Breast epithelium (tissue), 3 donors: ENCODE measurements around the gene CACNB2.

Experiments
- CTCF ChIP-seq, 3 donors: fragments of 450-650 bp; IDR thresholded peaks; one replicate each; pipeline ENCODE4 v1.5.1; 2016 to 2017; ENCODE audit warnings: antibody characterized with exemption in 3 of 3, mild to moderate bottlenecking in 3 of 3, moderate library complexity in 3 of 3
- POLR2A ChIP-seq: fragments of 450-650 bp; IDR thresholded peaks from one replicate; pipeline ENCODE4 v1.6.1; 2016; ENCODE audit warnings: antibody characterized with exemption, mild to moderate bottlenecking, moderate library complexity

- TF ChIP-seq POLR2A = no peak
- no peak for TF ChIP-seq CTCF (IDR thresholded peaks at IDR 0.05)
Measured at GRCh38 chr10:18313140-18313530, 172.9 kb downstream of the CACNB2 start.
